Bronchial epithelial cell (primary cell): Measurements from ENCODE around the gene LYZL6. TPM values are rescaled to one million over a fixed set of nuclear protein-coding genes. Genes with fewer than 3 reads are reported as not detected.

ENCODE experiments used
- DNase-seq: peaks from one replicate; pipeline ENCODE4 v3.0.0-alpha.2; 2010; ENCODE audit warnings: low read depth
- FAIRE-seq: peaks from 2 replicates; lab custom pipeline; 2011; peaks lifted over from hg19 to GRCh38; lab: Jason Lieb, UNC
- H3K27me3 ChIP-seq: 2 replicates; pipeline ENCODE4 v1.5.1; 2011; ENCODE audit warnings: low read length; ENCODE audit not compliant: control insufficient read depth, insufficient read depth
- H3K36me3 ChIP-seq: 2 replicates; pipeline ENCODE4 v1.5.1; 2011; ENCODE audit warnings: low read length; ENCODE audit not compliant: control insufficient read depth, insufficient read depth
- H3K4me3 ChIP-seq: 2 replicates; pipeline ENCODE4 v1.5.1; 2011; ENCODE audit warnings: mild to moderate bottlenecking, low read depth, low read length, control low read depth
- total RNA-seq: library from RNA; depleted of rRNA; stranded (reverse); fragments of >200 nt; gene quantifications from 2 replicates; pipeline ENCODE4 v1.2.1, GENCODE V29; 2014
- TF ChIP-seq, protein P1 (sequence below): IDR thresholded peaks from 2 replicates; pipeline ENCODE4 v1.5.1; 2011; ENCODE audit warnings: mild to moderate bottlenecking, moderate library complexity, low read length, control low read depth, inconsistent platforms; ENCODE audit not compliant: insufficient read depth, severe bottlenecking

Gene LYZL6
- total RNA-seq, 1 donor from 2014 or later: not detected

DNA sequence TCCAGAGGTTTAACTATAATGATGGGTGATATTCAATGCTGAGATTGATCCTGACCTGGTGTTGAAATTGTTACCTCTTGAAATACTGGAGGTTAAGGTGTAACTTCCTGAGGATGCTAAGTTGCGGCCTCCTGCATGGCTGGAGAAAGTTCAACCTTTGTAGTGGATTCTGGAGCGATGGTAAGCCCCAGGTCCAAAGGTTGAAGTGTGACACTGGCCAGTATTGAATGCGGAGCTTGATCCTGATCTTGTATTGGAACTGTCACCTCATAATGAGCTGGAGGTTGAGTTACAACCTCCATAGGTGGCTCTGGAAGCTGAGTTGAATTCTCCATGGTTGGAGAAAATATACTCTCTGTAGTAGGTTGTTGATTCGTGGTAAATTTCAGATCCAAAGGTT, 29.9 kb downstream of the LYZL6 start:
- FAIRE-seq (no peak), DNase-seq (no peak)
- Histone ChIP-seq H3K4me3 (no peak overlapping the region), H3K36me3 (no peaks in the 10 kb centered on the region), H3K27me3 (no peaks in the 10 kb centered on the region)
- TF ChIP-seq, protein P1, sequence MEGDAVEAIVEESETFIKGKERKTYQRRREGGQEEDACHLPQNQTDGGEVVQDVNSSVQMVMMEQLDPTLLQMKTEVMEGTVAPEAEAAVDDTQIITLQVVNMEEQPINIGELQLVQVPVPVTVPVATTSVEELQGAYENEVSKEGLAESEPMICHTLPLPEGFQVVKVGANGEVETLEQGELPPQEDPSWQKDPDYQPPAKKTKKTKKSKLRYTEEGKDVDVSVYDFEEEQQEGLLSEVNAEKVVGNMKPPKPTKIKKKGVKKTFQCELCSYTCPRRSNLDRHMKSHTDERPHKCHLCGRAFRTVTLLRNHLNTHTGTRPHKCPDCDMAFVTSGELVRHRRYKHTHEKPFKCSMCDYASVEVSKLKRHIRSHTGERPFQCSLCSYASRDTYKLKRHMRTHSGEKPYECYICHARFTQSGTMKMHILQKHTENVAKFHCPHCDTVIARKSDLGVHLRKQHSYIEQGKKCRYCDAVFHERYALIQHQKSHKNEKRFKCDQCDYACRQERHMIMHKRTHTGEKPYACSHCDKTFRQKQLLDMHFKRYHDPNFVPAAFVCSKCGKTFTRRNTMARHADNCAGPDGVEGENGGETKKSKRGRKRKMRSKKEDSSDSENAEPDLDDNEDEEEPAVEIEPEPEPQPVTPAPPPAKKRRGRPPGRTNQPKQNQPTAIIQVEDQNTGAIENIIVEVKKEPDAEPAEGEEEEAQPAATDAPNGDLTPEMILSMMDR: no peak

DNA sequence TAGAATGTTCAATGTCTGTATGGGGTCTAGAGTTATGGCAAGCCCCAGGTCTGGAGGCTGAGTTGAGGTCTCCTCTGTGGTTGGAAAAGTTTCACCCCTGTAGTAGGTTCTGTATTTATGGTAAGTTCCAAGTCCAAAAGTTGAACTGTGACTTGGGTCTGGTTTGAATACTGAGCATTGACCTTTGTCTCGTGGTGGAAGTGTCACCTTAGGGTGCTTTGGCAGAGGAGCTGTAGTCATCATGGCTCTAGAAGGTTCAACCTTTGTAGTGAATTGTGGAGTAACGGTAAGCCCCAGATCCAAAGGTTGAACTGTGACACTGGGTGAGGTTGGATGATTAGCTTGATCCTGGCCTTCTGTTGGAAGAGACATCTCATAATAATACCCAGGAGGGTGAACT, 30.6 kb downstream of the LYZL6 start:
- H3K27me3 ChIP-seq: no peaks in the 10 kb centered on the region
- H3K36me3 ChIP-seq: no peaks in the 10 kb centered on the region
- TF ChIP-seq, protein P1: no peak
- no peak for DNase-seq
- no peak for FAIRE-seq
- H3K4me3 ChIP-seq: no peak overlapping the region

- DNase-seq: no peak
- Histone ChIP-seq H3K27me3 (no peaks in the 10 kb centered on the region), H3K4me3 (no peak overlapping the region), H3K36me3 (no peaks in the 10 kb centered on the region)
- TF ChIP-seq, protein P1: no peak
- no peak for FAIRE-seq
Observed at GRCh38 chr17:35912339-35912912, 31.1 kb downstream of the LYZL6 start.

DNA sequence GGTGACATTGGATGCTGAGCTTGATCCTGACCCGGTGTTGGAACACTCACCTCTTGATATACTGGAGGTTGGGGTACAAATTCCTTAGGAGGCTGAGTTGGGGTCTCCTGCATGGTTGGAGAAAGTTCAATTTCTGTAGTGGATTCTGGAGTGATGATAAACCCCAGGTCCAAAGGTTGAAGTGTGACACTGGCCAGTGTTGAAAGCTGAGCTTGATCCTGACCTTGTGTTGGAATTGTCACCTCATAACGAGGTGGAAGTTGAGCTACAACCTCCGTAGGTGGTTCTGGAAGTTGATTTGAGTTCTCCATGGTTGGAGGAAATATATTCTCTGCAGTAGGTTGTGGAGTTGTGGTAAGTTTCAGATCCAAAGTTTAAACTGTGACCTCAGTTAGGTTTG, 34.1 kb downstream of the LYZL6 start:
- TF ChIP-seq, protein P1: no peak
- DNase-seq: no peak
- no peak overlapping the region for H3K4me3 ChIP-seq
- no peaks in the 10 kb centered on the region for H3K27me3 ChIP-seq
- no peak for FAIRE-seq
- no peaks in the 10 kb centered on the region for H3K36me3 ChIP-seq

DNA sequence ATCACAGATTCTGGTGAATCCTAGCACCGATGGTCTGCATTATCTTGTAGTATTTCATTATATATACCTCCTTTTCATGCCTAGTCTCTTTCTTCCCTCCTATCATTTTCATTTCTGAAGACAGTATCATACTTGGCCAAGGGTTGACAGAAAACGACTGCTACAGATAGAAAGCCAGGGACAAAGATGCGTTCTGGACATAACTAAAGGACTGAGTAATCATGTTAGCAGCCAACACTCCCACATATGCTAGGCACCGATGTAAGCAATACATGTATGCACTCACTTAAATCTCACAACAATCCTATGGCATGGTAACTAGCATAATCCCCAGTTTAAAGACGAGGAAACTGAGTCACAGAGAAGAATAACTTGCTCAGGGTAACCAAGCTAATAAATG, 35.8 kb downstream of the LYZL6 start:
- FAIRE-seq: no peak
- Histone ChIP-seq H3K36me3 (no peaks in the 10 kb centered on the region), H3K27me3 (no peaks in the 10 kb centered on the region), H3K4me3 (no peak overlapping the region)
- TF ChIP-seq, protein P1: no peak
- no peak for DNase-seq
